ENCODE measurements around the gene HAUS6.

HAUS6 gene

GRCh38 chr9:19087106-19088000, 15.4 kb downstream of the HAUS6 start:
- peaks cover 6% of the 10 kb centered on the region; the same call in 1 of the 2 replicates for H4K20me1 ChIP-seq
- TF ChIP-seq Cebpa-rat (IDR thresholded peaks at IDR 0.05), result no peak
- no peaks in the 10 kb centered on the region for H3K9me3 ChIP-seq
- H3K27me3 ChIP-seq, result no peaks in the 10 kb centered on the region
- H3K9ac ChIP-seq, result no peak overlapping the region
- H3K4me1 ChIP-seq, result peaks cover 4% of the 10 kb centered on the region; the same call in 1 of the 2 replicates
- H3K4me2 ChIP-seq, result no peak overlapping the region
- no peak overlapping the region for H3K27ac ChIP-seq
- H3K36me3 ChIP-seq, result peaks cover 99% of the 10 kb centered on the region
- no peak overlapping the region for H3K4me3 ChIP-seq

- H3K36me3 ChIP-seq, result peaks cover 99% of the 10 kb centered on the region
- no peak overlapping the region for H3K9ac ChIP-seq
These were observed 17.4 kb downstream of the HAUS6 start for GRCh38 chr9:19085295-19085694.

GRCh38 chr9:19074836-19075235, 27.9 kb downstream of the HAUS6 start:
- no peak overlapping the region for H3K4me2 ChIP-seq
- H3K27me3 ChIP-seq, result no peaks in the 10 kb centered on the region
- H3K4me3 ChIP-seq, result no peak overlapping the region
- H3K9me3 ChIP-seq, result peaks cover 16% of the 10 kb centered on the region
- H3K36me3 ChIP-seq, result peaks cover 92% of the 10 kb centered on the region
- no peaks in the 10 kb centered on the region for H4K20me1 ChIP-seq
- no peaks in the 10 kb centered on the region for H3K4me1 ChIP-seq
- TF ChIP-seq Cebpa-rat (IDR thresholded peaks at IDR 0.05), result no peak
- no peak overlapping the region for H3K9ac ChIP-seq
- H3K27ac ChIP-seq, result no peak overlapping the region

More at GRCh38 chr9:19085295-19085694, 17.4 kb downstream of the HAUS6 start:
- no peaks in the 10 kb centered on the region for H3K9me3 ChIP-seq
- no peak overlapping the region for H3K27ac ChIP-seq
- H3K4me2 ChIP-seq, result no peak overlapping the region
- H4K20me1 ChIP-seq, result peaks cover 6% of the 10 kb centered on the region; the same call in 1 of the 2 replicates
- H3K4me1 ChIP-seq, result no peaks in the 10 kb centered on the region
- no peaks in the 10 kb centered on the region for H3K27me3 ChIP-seq
- H3K4me3 ChIP-seq, result no peak overlapping the region
- no peak for TF ChIP-seq Cebpa-rat (IDR thresholded peaks at IDR 0.05)

- no peaks in the 10 kb centered on the region for H3K27me3 ChIP-seq
- peaks cover 92% of the 10 kb centered on the region for H3K36me3 ChIP-seq
- no peak overlapping the region for H3K27ac ChIP-seq
- no peak overlapping the region for H3K4me3 ChIP-seq
- H3K4me1 ChIP-seq, result no peaks in the 10 kb centered on the region
- TF ChIP-seq Cebpa-rat (IDR thresholded peaks at IDR 0.05), result no peak
- H3K9ac ChIP-seq, result no peak overlapping the region
- H3K9me3 ChIP-seq, result peaks cover 16% of the 10 kb centered on the region
- H3K4me2 ChIP-seq, result no peak overlapping the region
- H4K20me1 ChIP-seq, result no peaks in the 10 kb centered on the region
These were observed 28.5 kb downstream of the HAUS6 start for GRCh38 chr9:19074229-19074628.

- no peak overlapping the region for H3K4me2 ChIP-seq
- peaks cover 6% of the 10 kb centered on the region; the same call in 1 of the 2 replicates for H4K20me1 ChIP-seq
- no peak overlapping the region for H3K4me3 ChIP-seq
- no peaks in the 10 kb centered on the region for H3K27me3 ChIP-seq
- no peak overlapping the region for H3K9ac ChIP-seq
- no peak overlapping the region for H3K27ac ChIP-seq
- no peak for TF ChIP-seq Cebpa-rat (IDR thresholded peaks at IDR 0.05)
- no peaks in the 10 kb centered on the region for H3K9me3 ChIP-seq
- peaks cover 7% of the 10 kb centered on the region for H3K4me1 ChIP-seq
- H3K36me3 ChIP-seq, result peaks cover 60% of the 10 kb centered on the region
These were observed 45.7 kb downstream of the HAUS6 start for GRCh38 chr9:19057033-19057432.

GRCh38 chr9:19050637-19051591, 51.8 kb downstream of the HAUS6 start:
- Histone ChIP-seq H3K9me3 (no peaks in the 10 kb centered on the region), H4K20me1 (peaks cover 28% of the 10 kb centered on the region), H3K4me3 (peak overlapping the region; percentile 82), H3K27me3 (no peaks in the 10 kb centered on the region), H3K9ac (peak overlapping the region; percentile 88), H3K27ac (peak overlapping the region; percentile 92; the same call in 1 of the 2 replicates), H3K36me3 (peaks cover 5% of the 10 kb centered on the region; the same call in 1 of the 2 replicates), H3K4me1 (peaks cover 34% of the 10 kb centered on the region), H3K4me2 (peak overlapping the region; percentile 89)
- no peak for TF ChIP-seq Cebpa-rat (IDR thresholded peaks at IDR 0.05)

GRCh38 chr9:19049917-19050636, 52.6 kb downstream of the HAUS6 start:
- Histone ChIP-seq H3K9ac (peak overlapping the region; percentile 88), H4K20me1 (peaks cover 28% of the 10 kb centered on the region), H3K9me3 (no peaks in the 10 kb centered on the region), H3K4me1 (peaks cover 34% of the 10 kb centered on the region), H3K27ac (peak overlapping the region; percentile 92), H3K4me2 (peak overlapping the region; percentile 89), H3K27me3 (no peaks in the 10 kb centered on the region), H3K36me3 (peaks cover 5% of the 10 kb centered on the region; the same call in 1 of the 2 replicates), H3K4me3 (peak overlapping the region; percentile 82)
- no peak for TF ChIP-seq Cebpa-rat (IDR thresholded peaks at IDR 0.05)

- peak within 1 kb of the TSS; percentile 82 for H3K4me3 ChIP-seq
- peak within 1 kb of the TSS; percentile 88 for H3K9ac ChIP-seq
- H3K36me3 ChIP-seq, result no peaks in the 10 kb centered on the region
- H3K27me3 ChIP-seq, result no peaks in the 10 kb centered on the region
- peaks cover 28% of the 10 kb centered on the region for H4K20me1 ChIP-seq
- peak within 1 kb of the TSS; percentile 92 for H3K27ac ChIP-seq
- no peak for TF ChIP-seq Cebpa-rat (IDR thresholded peaks at IDR 0.05)
- H3K4me2 ChIP-seq, result peak within 1 kb of the TSS; percentile 89
- peaks cover 34% of the 10 kb centered on the region for H3K4me1 ChIP-seq
- H3K9me3 ChIP-seq, result 0 out of 2 replicates have a peak, but pooled peaks cover 6% of the 10 kb centered on the region
These were observed 53.5 kb downstream of the HAUS6 start, which contains the start of gene RRAGA for GRCh38 chr9:19048966-19049916. Gene RRAGA, plus strand, starts transcription at chr9:19049427. Its CDS starts 233 bp downstream, at chr9:19049660.

Data from BLaER1 (cell line).